ENCODE data around the gene PCNP.
"Not testable (repeated sequence)": the region's sequence is repeated elsewhere in the genome, so short reads cannot be mapped to it uniquely, and the experiment has no call there.

The PCNP gene

GRCh38 chr3:101639280-101639963, 65.4 kb downstream of the PCNP start:
- DNase-seq (ENCODE audit: low read depth): no peak
- H3K4me3 ChIP-seq (ENCODE audit: low read depth, low read length): no peak overlapping the region
- TF ChIP-seq CTCF (conservative IDR thresholded peaks at IDR 0.05; ENCODE audit: low read depth, low read length): no peak

- no peak for DNase-seq (ENCODE audit: low read depth)
These were observed 66.3 kb downstream of the PCNP start for GRCh38 chr3:101640256-101640655.

GRCh38 chr3:101641397-101642115, 67.6 kb downstream of the PCNP start:
- not testable (repeated sequence) for H3K4me3 ChIP-seq (ENCODE audit: low read depth, low read length); DNase-seq (ENCODE audit: low read depth)

More at GRCh38 chr3:101640256-101640655, 66.3 kb downstream of the PCNP start:
- no peak overlapping the region for H3K4me3 ChIP-seq (ENCODE audit: low read depth, low read length)
- no peak for TF ChIP-seq CTCF (conservative IDR thresholded peaks at IDR 0.05; ENCODE audit: low read depth, low read length)

- no peak for DNase-seq (ENCODE audit: low read depth)
- no peak for TF ChIP-seq CTCF (conservative IDR thresholded peaks at IDR 0.05; ENCODE audit: low read depth, low read length)
- H3K4me3 ChIP-seq (ENCODE audit: low read depth, low read length): no peak overlapping the region
These were observed 68.5 kb downstream of the PCNP start for GRCh38 chr3:101642441-101642840.

GRCh38 chr3:101643009-101643844, 69.2 kb downstream of the PCNP start:
- H3K4me3 ChIP-seq (ENCODE audit: low read depth, low read length): no peak overlapping the region
- no peak for TF ChIP-seq CTCF (conservative IDR thresholded peaks at IDR 0.05; ENCODE audit: low read depth, low read length)
- no peak for DNase-seq (ENCODE audit: low read depth)

Data from choroid plexus epithelial cell (primary cell).